Kidney epithelial cell (primary cell): ENCODE data around the gene APOA1. TPM values are rescaled to one million over a fixed set of nuclear protein-coding genes. Genes with fewer than 3 reads are reported as not detected.

Experiments used
- DNase-seq: peaks from one replicate; pipeline ENCODE4 v3.0.0-alpha.2; 2010; ENCODE audit warnings: low read depth
- H3K27me3 ChIP-seq: 2 replicates; pipeline ENCODE4 v1.6.0; 2011; ENCODE audit warnings: low read length; ENCODE audit not compliant: control insufficient read depth, insufficient read depth
- H3K36me3 ChIP-seq: 2 replicates; pipeline ENCODE4 v1.5.1; 2011; ENCODE audit warnings: low read length; ENCODE audit not compliant: control insufficient read depth, insufficient read depth
- H3K4me3 ChIP-seq: 2 replicates; pipeline ENCODE4 v1.5.1; 2011; ENCODE audit warnings: low read depth, mild to moderate bottlenecking, control low read depth, low read length
- total RNA-seq: library from RNA; depleted of rRNA; stranded (reverse); fragments of >200 nt; gene quantifications from 2 replicates; pipeline ENCODE4 v1.2.3, GENCODE V29; 2015
- TF ChIP-seq, protein P1 (sequence below): IDR thresholded peaks from 2 replicates; pipeline ENCODE4 v1.5.1; 2011; ENCODE audit warnings: mild to moderate bottlenecking, moderate library complexity, low read length, control low read depth, inconsistent platforms; ENCODE audit not compliant: insufficient read depth, poor library complexity, severe bottlenecking

Gene APOA1
- total RNA-seq, 1 donor from 2014 or later = not detected

DNA sequence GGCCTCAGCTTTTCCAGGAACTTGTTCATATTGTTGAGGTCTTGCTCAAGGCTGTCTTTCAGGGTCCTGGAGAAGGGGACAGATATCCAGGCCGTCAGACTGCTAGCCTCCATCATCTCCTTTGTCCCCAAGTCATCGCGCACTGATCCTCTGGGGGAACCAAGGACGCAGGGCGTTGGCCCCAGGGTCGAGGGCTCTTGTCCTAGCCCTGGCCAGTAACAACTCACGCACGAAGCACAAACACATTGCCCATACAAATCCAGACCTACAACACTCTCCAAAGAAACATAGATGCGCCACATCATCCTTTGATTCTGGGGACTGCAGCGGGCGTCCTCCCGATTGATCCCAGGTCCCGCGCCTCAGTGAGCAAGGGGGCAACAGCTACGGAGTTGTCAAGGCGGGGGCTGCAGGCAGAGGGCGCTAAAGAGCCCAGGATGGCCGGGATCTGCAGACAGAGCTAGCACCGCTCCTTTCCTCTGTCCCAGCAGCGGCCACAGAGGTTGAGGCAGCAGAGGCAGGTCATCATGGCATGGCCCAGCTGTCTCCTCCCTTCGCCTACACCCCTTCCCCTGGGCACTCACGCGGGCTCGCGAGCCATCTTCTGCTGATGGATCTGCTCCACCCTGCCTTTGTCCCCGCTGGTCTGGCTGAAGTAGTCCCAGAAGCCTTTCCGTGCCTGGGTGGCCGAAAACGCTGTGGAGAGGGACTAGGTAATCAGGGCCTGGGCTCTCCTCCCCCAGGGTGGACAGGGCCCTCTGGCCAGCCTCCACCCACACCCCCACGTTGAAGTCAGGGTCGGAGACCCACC, 46.2 kb downstream of the APOA1 start:
- TF ChIP-seq, protein P1, sequence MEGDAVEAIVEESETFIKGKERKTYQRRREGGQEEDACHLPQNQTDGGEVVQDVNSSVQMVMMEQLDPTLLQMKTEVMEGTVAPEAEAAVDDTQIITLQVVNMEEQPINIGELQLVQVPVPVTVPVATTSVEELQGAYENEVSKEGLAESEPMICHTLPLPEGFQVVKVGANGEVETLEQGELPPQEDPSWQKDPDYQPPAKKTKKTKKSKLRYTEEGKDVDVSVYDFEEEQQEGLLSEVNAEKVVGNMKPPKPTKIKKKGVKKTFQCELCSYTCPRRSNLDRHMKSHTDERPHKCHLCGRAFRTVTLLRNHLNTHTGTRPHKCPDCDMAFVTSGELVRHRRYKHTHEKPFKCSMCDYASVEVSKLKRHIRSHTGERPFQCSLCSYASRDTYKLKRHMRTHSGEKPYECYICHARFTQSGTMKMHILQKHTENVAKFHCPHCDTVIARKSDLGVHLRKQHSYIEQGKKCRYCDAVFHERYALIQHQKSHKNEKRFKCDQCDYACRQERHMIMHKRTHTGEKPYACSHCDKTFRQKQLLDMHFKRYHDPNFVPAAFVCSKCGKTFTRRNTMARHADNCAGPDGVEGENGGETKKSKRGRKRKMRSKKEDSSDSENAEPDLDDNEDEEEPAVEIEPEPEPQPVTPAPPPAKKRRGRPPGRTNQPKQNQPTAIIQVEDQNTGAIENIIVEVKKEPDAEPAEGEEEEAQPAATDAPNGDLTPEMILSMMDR = peak; percentile 92
- no peak overlapping the region for H3K4me3 ChIP-seq
- DNase-seq = no peak
- no peaks in the 10 kb centered on the region for H3K36me3 ChIP-seq
- peaks cover 2% of the 10 kb centered on the region for H3K27me3 ChIP-seq

DNA sequence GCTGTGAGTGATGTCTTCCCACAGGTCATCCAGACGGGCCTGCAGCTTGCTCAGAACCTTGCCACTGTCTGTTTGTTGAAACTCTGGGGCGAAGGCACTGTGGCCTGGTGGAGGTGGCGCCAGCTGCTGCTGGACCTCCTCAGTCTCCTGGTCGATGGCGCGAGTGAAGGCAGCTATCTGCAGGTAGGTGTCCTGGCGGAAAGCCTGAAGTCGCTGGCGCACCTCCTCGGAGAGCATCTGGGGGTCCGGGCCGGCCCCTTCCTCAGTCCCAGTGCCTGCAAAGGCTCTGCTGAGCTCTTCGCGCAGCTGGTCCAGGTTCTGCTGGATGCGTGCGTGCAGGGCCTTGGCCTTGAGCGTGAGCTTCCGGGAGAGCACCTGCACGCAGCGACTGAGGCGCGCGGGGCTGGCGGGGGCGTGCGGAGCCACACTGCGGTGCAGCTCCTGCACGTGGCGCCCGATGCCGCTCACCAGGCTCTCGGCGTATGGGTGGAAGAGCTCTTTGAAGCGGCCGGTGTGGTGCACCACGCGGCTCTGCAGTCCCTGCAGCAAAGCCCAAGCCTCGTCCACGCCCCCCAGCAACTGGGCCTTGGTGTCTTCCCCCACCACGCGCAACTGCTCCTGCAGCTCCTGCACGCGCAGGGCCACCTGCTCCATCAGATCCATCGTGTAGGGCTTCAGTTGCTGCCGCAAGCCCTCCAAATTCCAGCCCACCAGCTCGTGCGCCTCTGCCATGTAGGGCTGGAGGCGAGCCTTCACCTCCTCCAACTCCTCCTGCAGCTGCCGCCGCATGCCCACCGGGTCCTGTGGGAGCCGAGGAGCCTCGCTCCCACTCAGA, 47.0 kb downstream of the APOA1 start:
- Histone ChIP-seq H3K36me3 (peaks cover 2% of the 10 kb centered on the region), H3K4me3 (no peak overlapping the region), H3K27me3 (peaks cover 2% of the 10 kb centered on the region)
- TF ChIP-seq, protein P1 = no peak
- no peak for DNase-seq

DNA sequence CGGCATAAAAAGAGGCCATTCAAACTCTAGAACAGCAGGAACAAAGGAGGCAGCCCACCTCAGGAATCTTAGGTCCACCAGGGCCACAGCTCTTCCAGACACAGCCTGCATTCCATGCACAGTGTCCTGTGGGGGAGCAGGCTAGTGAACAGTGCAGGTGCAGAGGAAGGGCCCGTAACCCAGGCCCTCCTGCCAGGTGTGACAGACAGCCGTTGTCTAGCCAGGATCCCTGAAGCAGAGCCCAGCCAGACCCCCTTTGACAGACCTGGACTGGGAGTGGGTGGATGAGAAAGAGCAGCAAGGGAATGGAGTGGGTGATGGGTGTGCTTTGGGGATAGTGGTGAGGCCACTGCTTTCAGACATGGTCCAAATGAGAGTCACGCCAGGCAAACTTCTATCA, 48.4 kb downstream of the APOA1 start:
- no peak for DNase-seq
- Histone ChIP-seq H3K4me3 (no peak overlapping the region), H3K36me3 (peaks cover 3% of the 10 kb centered on the region), H3K27me3 (peaks cover 2% of the 10 kb centered on the region)
- TF ChIP-seq, protein P1 = no peak

DNA sequence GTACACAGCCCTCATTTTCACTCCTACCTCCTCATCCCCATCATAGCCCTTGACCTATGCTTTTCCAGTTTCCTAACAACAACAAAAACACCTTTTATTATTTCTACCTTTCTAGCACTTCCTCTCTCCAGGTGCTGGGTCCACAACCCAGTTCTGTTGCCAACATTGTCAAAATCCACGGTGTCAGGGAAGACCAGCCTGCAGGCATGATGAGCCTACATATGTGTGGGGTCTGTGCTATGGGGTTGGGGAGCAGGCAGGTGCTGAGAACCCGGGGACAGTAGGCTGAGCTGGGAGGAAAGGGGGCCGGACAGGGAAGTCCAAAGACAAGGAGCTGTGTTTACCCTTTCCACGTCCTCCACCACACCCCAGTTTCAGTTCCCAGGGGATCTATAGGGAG, 48.9 kb downstream of the APOA1 start:
- Histone ChIP-seq H3K27me3 (peaks cover 2% of the 10 kb centered on the region), H3K4me3 (peak overlapping the region; percentile 92), H3K36me3 (peaks cover 3% of the 10 kb centered on the region)
- DNase-seq = no peak
- TF ChIP-seq, protein P1 = no peak

DNA sequence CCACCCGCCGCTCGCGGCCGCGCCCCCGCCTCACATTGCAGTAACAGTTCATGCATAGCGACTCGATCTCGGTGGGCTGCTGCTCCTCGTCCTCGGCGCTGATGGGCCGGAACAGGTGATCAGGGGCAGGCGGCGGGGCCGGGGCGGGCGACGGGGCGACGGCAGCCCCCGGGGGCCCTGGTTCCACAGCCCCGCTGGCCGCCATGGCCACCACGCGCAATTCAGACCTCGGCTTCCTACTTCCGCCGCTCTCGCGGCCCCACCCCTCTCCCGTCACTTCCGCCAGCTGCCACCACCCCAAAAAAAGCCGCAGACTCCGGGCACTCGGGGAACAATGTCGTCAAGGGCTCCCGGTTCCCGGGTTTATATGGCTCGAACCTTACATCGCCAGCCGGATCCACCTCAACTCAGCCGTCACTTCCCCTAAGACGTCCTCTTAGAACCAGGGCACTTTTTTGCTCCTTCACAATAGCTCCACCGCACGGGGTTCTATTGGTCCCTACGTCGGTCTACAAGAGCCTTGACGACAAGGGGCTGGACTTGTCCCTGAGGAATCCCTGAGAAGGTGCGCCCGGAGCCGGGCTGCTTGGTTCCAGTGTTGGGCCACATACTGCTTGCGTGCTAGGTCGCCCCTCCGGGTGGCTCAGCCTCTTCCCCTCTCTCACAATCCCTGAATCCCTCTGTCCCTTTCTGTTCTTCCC, 49.5 kb downstream of the APOA1 start, which contains the start of gene ZPR1:
TSS of gene ZPR1 (minus strand) at position 238 of the 701 bp plus-strand sequence. CDS start at position 205, 33 bp downstream.
- Histone ChIP-seq H3K36me3 (peaks cover 3% of the 10 kb centered on the region), H3K27me3 (peaks cover 2% of the 10 kb centered on the region), H3K4me3 (peak within 1 kb of the TSS; percentile 92)
- DNase-seq = no peak
- TF ChIP-seq, protein P1 = no peak
